IMR-90 (cell line): ENCODE data around the gene TMEM163.

Experiments used
- CEBPB ChIP-seq: IDR thresholded peaks from 2 replicates; pipeline ENCODE4 v1.6.1; 2012; ENCODE audit warnings: low read depth, low read length, improper control_type of control experiment
- CTCF ChIP-seq: conservative IDR thresholded peaks from 2 replicates; pipeline ENCODE4 v1.5.1; 2012; ENCODE audit warnings: mild to moderate bottlenecking, low read depth, low read length, improper control_type of control experiment
- MAFK ChIP-seq: IDR thresholded peaks from 2 replicates; pipeline ENCODE4 v1.6.1; 2012; ENCODE audit warnings: low read depth, low read length, improper control_type of control experiment
- MXI1 ChIP-seq: IDR thresholded peaks from 2 replicates; pipeline ENCODE4 v1.6.1; 2012; ENCODE audit warnings: low read depth, mild to moderate bottlenecking, low read length, moderate library complexity, borderline replicate concordance
- POLR2A ChIP-seq: IDR thresholded peaks from 2 replicates; pipeline ENCODE4 v1.6.1; 2012; ENCODE audit warnings: mild to moderate bottlenecking, low read depth, low read length
- RAD21 ChIP-seq: IDR thresholded peaks from 2 replicates; pipeline ENCODE4 v1.6.1; 2012; ENCODE audit warnings: low read length, improper control_type of control experiment
- SMC3 ChIP-seq: fragments of 150-350 bp; IDR thresholded peaks from 2 replicates; pipeline ENCODE4 v1.6.1; 2016; ENCODE audit warnings: low read depth, mild to moderate bottlenecking, antibody characterized with exemption, low read length, moderate library complexity
- USF2 ChIP-seq: fragments of 150-350 bp; IDR thresholded peaks from 2 replicates; pipeline ENCODE4 v1.6.1; 2017; ENCODE audit warnings: mild to moderate bottlenecking, antibody characterized with exemption, low read length, low read depth

DNA sequence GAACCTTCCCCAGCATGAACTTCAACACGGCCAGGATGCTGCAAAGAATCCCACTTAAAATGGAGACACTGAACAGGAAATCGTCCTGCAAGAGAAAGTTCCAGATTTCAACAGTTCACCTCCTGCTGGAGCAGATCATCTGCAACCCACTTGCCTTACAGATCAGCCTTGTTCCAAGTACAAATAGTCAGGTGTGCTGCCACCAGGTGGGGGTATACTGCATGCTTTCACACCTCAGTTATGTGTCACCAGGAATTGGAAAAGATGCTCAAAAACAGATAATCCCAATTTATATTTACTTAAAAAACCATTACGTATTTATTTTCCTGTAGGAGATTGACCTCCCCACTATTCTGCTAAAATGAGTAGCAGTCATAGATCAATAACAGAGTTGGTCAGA, 252.7 kb downstream of the TMEM163 start:
- TF ChIP-seq CTCF = 0 out of 2 replicates have a peak, but pooled peaks have one; percentile 9
- TF ChIP-seq MXI1 = no peak
- TF ChIP-seq CEBPB = no peak
- no peak for TF ChIP-seq RAD21
- TF ChIP-seq MAFK = no peak
- TF ChIP-seq POLR2A = no peak
- TF ChIP-seq SMC3 = no peak
- no peak for TF ChIP-seq USF2
